SU-DHL-6 (cell line): ENCODE data around the gene RPRD1B.

Experiments used
- H2AFZ ChIP-seq: fragments of 200-600 bp; sonication (generic); 2 replicates; pipeline ENCODE4 v1.6.1; 2014; ENCODE audit warnings: low read depth, mild to moderate bottlenecking, moderate library complexity, mixed read lengths, antibody characterized with exemption, low read length; ENCODE audit not compliant: severe bottlenecking
- H3F3A ChIP-seq: fragments of 200-600 bp; shearing (Covaris generic); 2 replicates; pipeline ENCODE4 v1.6.0; 2016; ENCODE audit warnings: antibody characterized with exemption, mild to moderate bottlenecking; ENCODE audit not compliant: insufficient read depth
- H3K27ac ChIP-seq: fragments of 200-600 bp; sonication (generic); 2 replicates; pipeline ENCODE4 v1.5.1; 2016; ENCODE audit warnings: low read depth, mild to moderate bottlenecking, low read length, moderate library complexity, mixed read lengths
- H3K27me3 ChIP-seq: fragments of 200-600 bp; sonication (generic), shearing (Covaris generic); 2 replicates; pipeline ENCODE4 v1.6.0; 2014; ENCODE audit warnings: mild to moderate bottlenecking, low read length
- H3K36me3 ChIP-seq: fragments of 200-600 bp; sonication (generic); 2 replicates; pipeline ENCODE4 v1.6.1; 2014; ENCODE audit warnings: mild to moderate bottlenecking, low read length, mixed read lengths
- H3K4me2 ChIP-seq: fragments of 300-600, 200-600 bp; shearing (Covaris generic), sonication (generic); 2 replicates; pipeline ENCODE4 v1.6.0; 2014; ENCODE audit warnings: low read length, low read depth, mild to moderate bottlenecking; ENCODE audit not compliant: poor library complexity, severe bottlenecking
- H3K4me3 ChIP-seq: fragments of 200-600 bp; sonication (generic); 2 replicates; pipeline ENCODE4 v1.5.1; 2014; ENCODE audit warnings: antibody characterized with exemption, low read length, mild to moderate bottlenecking, mixed read lengths; ENCODE audit not compliant: insufficient read depth, poor library complexity, severe bottlenecking
- H3K79me2 ChIP-seq: fragments of 200-600 bp; sonication (generic); 2 replicates; pipeline ENCODE4 v1.6.1; 2014; ENCODE audit warnings: mild to moderate bottlenecking, low read length, moderate library complexity; ENCODE audit not compliant: insufficient read depth
- H3K9ac ChIP-seq: fragments of 200-600 bp; sonication (generic); 2 replicates; pipeline ENCODE4 v1.7.0; 2014; ENCODE audit warnings: mild to moderate bottlenecking, low read length
- H3K9me2 ChIP-seq: fragments of 200-600 bp; sonication (generic); replicated peaks from 2 replicates; pipeline ENCODE4 v1.6.1; 2014; ENCODE audit warnings: low read length; ENCODE audit not compliant: insufficient read depth
- H3K9me3 ChIP-seq: fragments of 200-600 bp; sonication (generic); 2 replicates; pipeline ENCODE4 v1.6.1; 2014; ENCODE audit warnings: low read length, mixed read lengths; ENCODE audit not compliant: insufficient read depth
- H4K20me1 ChIP-seq: fragments of 200-600 bp; sonication (generic); 2 replicates; pipeline ENCODE4 v1.6.1; 2014; ENCODE audit warnings: low read depth, mild to moderate bottlenecking, antibody characterized with exemption, low read length, moderate library complexity, mixed read lengths
- CTCF ChIP-seq: fragments of 200-600 bp; sonication (generic); IDR thresholded peaks from one replicate; pipeline ENCODE4 v1.5.1; 2017; ENCODE audit warnings: antibody characterized with exemption, mild to moderate bottlenecking, low read length, moderate library complexity; ENCODE audit not compliant: insufficient read depth, poor library complexity, severe bottlenecking
- EZH2phosphoT487 ChIP-seq: fragments of 200-600 bp; sonication (generic), shearing (Covaris generic); conservative IDR thresholded peaks from 2 replicates; pipeline ENCODE4 v1.6.1; 2018; ENCODE audit warnings: mild to moderate bottlenecking, antibody characterized with exemption, low read length, moderate library complexity, mixed read lengths

Gene RPRD1B

GRCh38 chr20:38065764-38066375 lies 32.3 kb downstream of the RPRD1B start:
- H3K4me2 ChIP-seq: no peak overlapping the region
- H3K9me2 ChIP-seq: no peaks in the 10 kb centered on the region
- H4K20me1 ChIP-seq: no peaks in the 10 kb centered on the region
- H2AFZ ChIP-seq: no peak overlapping the region
- peaks cover 17% of the 10 kb centered on the region; the same call in 1 of the 2 replicates for H3K36me3 ChIP-seq
- no peaks in the 10 kb centered on the region for H3K27me3 ChIP-seq
- TF ChIP-seq EZH2phosphoT487: no peak
- TF ChIP-seq CTCF: no peak
- H3K4me3 ChIP-seq: no peak overlapping the region
- no peaks in the 10 kb centered on the region for H3F3A ChIP-seq
- no peak overlapping the region for H3K9ac ChIP-seq
- no peak overlapping the region for H3K27ac ChIP-seq
- H3K79me2 ChIP-seq: no peaks in the 10 kb centered on the region
- H3K9me3 ChIP-seq: no peaks in the 10 kb centered on the region

- H3K36me3 ChIP-seq: peaks cover 24% of the 10 kb centered on the region
- H3K27me3 ChIP-seq: no peaks in the 10 kb centered on the region
- H3K9ac ChIP-seq: no peak overlapping the region
These were observed 33.6 kb downstream of the RPRD1B start for GRCh38 chr20:38066969-38067716.

GRCh38 chr20:38067717-38068365 lies 34.3 kb downstream of the RPRD1B start:
- Histone ChIP-seq H3K9me3 (no peaks in the 10 kb centered on the region), H3K4me3 (no peak overlapping the region), H3K9ac (no peak overlapping the region), H3F3A (no peaks in the 10 kb centered on the region), H4K20me1 (no peaks in the 10 kb centered on the region), H3K36me3 (peaks cover 21% of the 10 kb centered on the region), H3K9me2 (no peaks in the 10 kb centered on the region), H3K4me2 (no peak overlapping the region), H3K79me2 (no peaks in the 10 kb centered on the region), H3K27ac (no peak overlapping the region), H2AFZ (no peak overlapping the region), H3K27me3 (no peaks in the 10 kb centered on the region)
- no peak for TF ChIP-seq CTCF
- no peak for TF ChIP-seq EZH2phosphoT487

More at GRCh38 chr20:38066969-38067716, 33.6 kb downstream of the RPRD1B start:
- Histone ChIP-seq H3K4me2 (no peak overlapping the region), H3K4me3 (no peak overlapping the region), H3K27ac (no peak overlapping the region), H3K9me2 (no peaks in the 10 kb centered on the region), H3F3A (no peaks in the 10 kb centered on the region), H4K20me1 (no peaks in the 10 kb centered on the region), H3K9me3 (no peaks in the 10 kb centered on the region), H2AFZ (no peak overlapping the region), H3K79me2 (no peaks in the 10 kb centered on the region)
- no peak for TF ChIP-seq CTCF
- TF ChIP-seq EZH2phosphoT487: no peak
